22Rv1 (cell line): ENCODE results near the gene DAAM2.

Experiments used
- ZFX ChIP-seq: fragments of 450-650 bp; IDR thresholded peaks from 2 replicates; pipeline ENCODE4 v1.6.1; 2017; ENCODE audit warnings: antibody characterized with exemption, borderline replicate concordance
- TF ChIP-seq, protein P1 (sequence below): fragments of 450-650 bp; IDR thresholded peaks from 2 replicates; pipeline ENCODE4 v1.5.1; 2017; ENCODE audit warnings: mild to moderate bottlenecking

DNA sequence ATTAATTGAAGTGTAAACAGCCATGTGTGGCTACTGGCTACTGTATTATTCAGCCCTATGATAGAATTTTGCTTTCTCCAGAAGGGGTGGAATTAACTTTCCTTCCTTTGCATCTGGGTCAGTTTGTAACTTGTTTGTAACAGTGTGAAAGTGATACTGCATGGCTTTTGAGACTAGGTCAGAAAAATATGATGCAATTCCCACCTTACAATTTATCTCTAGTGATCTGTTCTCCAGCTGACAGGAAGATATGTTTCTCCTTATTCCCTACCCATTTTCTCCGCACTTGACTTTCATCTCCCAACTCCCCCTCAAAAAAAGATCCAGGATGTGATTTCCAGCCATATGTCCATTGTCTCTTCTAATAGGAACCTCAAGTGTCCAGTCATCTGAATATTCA is 144.7 kb downstream of the DAAM2 start:
- TF ChIP-seq, protein P1, sequence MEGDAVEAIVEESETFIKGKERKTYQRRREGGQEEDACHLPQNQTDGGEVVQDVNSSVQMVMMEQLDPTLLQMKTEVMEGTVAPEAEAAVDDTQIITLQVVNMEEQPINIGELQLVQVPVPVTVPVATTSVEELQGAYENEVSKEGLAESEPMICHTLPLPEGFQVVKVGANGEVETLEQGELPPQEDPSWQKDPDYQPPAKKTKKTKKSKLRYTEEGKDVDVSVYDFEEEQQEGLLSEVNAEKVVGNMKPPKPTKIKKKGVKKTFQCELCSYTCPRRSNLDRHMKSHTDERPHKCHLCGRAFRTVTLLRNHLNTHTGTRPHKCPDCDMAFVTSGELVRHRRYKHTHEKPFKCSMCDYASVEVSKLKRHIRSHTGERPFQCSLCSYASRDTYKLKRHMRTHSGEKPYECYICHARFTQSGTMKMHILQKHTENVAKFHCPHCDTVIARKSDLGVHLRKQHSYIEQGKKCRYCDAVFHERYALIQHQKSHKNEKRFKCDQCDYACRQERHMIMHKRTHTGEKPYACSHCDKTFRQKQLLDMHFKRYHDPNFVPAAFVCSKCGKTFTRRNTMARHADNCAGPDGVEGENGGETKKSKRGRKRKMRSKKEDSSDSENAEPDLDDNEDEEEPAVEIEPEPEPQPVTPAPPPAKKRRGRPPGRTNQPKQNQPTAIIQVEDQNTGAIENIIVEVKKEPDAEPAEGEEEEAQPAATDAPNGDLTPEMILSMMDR: no peak
- no peak for TF ChIP-seq ZFX
